ENCODE results near the gene PAM. TPM values are rescaled to one million over a fixed set of nuclear protein-coding genes. Genes with fewer than 3 reads are reported as not detected.
A peak's percentile ranks its signal among the peaks of the same experiment; 100 is the strongest.

The PAM gene
- total and polyA plus RNA-seq, 5 donors, result 3,384 to 4,784 (median 4,213) TPM

DNA sequence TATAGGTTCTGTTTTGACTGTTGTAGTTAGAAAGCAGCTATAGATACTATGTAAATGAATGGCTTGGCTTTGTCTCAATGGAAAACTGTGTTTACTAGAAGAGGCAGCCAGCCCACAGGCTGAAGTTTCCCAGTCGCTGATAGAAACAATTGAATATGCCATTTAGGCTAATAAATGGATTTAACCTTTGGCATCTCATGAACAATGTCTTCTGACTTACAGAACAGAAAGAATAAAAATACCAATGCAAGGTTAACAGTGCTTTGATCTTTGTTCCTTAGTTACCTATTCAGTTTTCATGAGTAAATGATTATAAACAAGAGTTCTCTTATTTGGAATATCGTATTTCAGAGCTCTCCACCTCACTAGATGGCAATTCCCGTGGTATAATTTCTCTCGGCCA is 120.6 kb downstream of the PAM start:
- ATAC-seq (no peak), DNase-seq (no peak)
- Histone ChIP-seq H3K4me3 (ENCODE audit: low read length) (no peak overlapping the region), H3K27ac (ENCODE audit: low read length) (no peak overlapping the region), H3K27me3 (ENCODE audit: control insufficient read depth, insufficient read depth) (no peaks in the 10 kb centered on the region), H3K9me3 (ENCODE audit: control insufficient read depth, low read length) (no peaks in the 10 kb centered on the region), H3K4me1 (ENCODE audit: control insufficient read depth, insufficient read depth, low read length) (no peaks in the 10 kb centered on the region)
- 58% methylated on average over 4 of the region's 4 CpGs for WGBS
- intact Hi-C loops (cut with DNase I), result no loop called here

- Histone ChIP-seq H3K27me3 (ENCODE audit: control insufficient read depth, insufficient read depth) (no peaks in the 10 kb centered on the region), H3K4me1 (ENCODE audit: control insufficient read depth, insufficient read depth, low read length) (no peaks in the 10 kb centered on the region), H3K27ac (ENCODE audit: low read length) (peak overlapping the region; percentile 45), H3K9me3 (ENCODE audit: control insufficient read depth, low read length) (no peaks in the 10 kb centered on the region), H3K4me3 (ENCODE audit: low read length) (no peak overlapping the region)
- ATAC-seq (peak; percentile 8 to 22), DNase-seq (no peak)
- intact Hi-C loops (cut with DNase I), result no loop called here
- WGBS, result 70% methylated on average over 4 of the region's 4 CpGs
These were observed 121.5 kb downstream of the PAM start for GRCh38 chr5:102876610-102877009.

DNA sequence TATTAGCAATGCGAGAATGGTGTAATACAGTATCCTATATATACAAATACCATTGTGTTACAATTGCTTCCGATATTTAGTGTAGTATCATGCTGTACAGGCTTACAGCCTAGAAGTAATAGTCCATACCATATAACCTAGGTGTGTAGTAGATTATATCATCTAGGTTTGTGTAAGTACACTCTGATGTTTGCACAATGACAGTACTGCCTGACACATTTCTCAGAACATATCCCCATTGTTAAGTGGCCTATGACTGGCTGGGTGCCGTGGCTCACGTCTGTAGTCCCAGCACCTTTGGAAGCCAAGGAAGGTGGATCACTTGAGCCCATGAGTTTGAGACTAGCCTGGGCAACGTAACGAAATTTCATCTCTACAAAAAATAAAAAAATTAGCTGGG is 124.6 kb downstream of the PAM start:
- no peak overlapping the region for H3K4me3 ChIP-seq (ENCODE audit: low read length)
- intact Hi-C loops (cut with DNase I), result no loop called here
- H3K27ac ChIP-seq (ENCODE audit: low read length), result no peak overlapping the region
- peak in 1 of 2 donors; percentile 27 for ATAC-seq
- H3K4me1 ChIP-seq (ENCODE audit: control insufficient read depth, insufficient read depth, low read length), result no peaks in the 10 kb centered on the region
- 80% methylated on average over 6 of the region's 6 CpGs for WGBS
- H3K9me3 ChIP-seq (ENCODE audit: control insufficient read depth, low read length), result no peaks in the 10 kb centered on the region
- H3K27me3 ChIP-seq (ENCODE audit: control insufficient read depth, insufficient read depth), result no peaks in the 10 kb centered on the region
- no peak for DNase-seq

GRCh38 chr5:102886586-102886985 is 131.5 kb downstream of the PAM start:
- Histone ChIP-seq H3K4me1 (ENCODE audit: control insufficient read depth, insufficient read depth, low read length) (peaks cover 7% of the 10 kb centered on the region), H3K27ac (ENCODE audit: low read length) (no peak overlapping the region), H3K4me3 (ENCODE audit: low read length) (no peak overlapping the region), H3K27me3 (ENCODE audit: control insufficient read depth, insufficient read depth) (no peaks in the 10 kb centered on the region), H3K9me3 (ENCODE audit: control insufficient read depth, low read length) (no peaks in the 10 kb centered on the region)
- no peak for ATAC-seq
- intact Hi-C loops (cut with DNase I), result no loop called here
- DNase-seq, result no peak

DNA sequence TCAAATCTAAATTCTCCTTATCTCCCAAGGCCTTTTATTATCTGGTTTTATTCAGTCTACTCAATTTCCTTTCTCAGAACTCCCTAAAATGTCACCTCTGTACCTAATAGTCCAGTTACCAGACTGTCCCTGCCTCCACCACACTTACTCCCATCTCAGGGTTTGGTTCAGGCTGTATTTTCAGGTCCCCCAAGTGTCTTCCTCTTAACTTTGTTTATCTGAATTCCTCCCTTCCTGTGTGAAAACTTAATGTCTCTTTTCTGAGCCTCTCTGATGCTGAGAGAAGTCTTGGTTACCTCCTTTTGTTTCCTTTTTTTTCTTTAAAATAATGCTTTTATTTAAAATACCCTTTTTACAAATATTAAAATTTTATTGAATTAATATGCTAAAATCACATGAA is 133.4 kb downstream of the PAM start:
- DNase-seq (no peak), ATAC-seq (no peak)
- Histone ChIP-seq H3K4me1 (ENCODE audit: control insufficient read depth, insufficient read depth, low read length) (peaks cover 7% of the 10 kb centered on the region), H3K9me3 (ENCODE audit: control insufficient read depth, low read length) (no peaks in the 10 kb centered on the region), H3K27me3 (ENCODE audit: control insufficient read depth, insufficient read depth) (no peaks in the 10 kb centered on the region), H3K4me3 (ENCODE audit: low read length) (no peak overlapping the region), H3K27ac (ENCODE audit: low read length) (no peak overlapping the region)
- intact Hi-C loops (cut with DNase I), result no loop called here

GRCh38 chr5:102889033-102889432 is 133.9 kb downstream of the PAM start:
- intact Hi-C loops (cut with DNase I), result no loop called here
- no peak overlapping the region for H3K27ac ChIP-seq (ENCODE audit: low read length)
- H3K9me3 ChIP-seq (ENCODE audit: control insufficient read depth, low read length), result no peaks in the 10 kb centered on the region
- no peak overlapping the region for H3K4me3 ChIP-seq (ENCODE audit: low read length)
- H3K27me3 ChIP-seq (ENCODE audit: control insufficient read depth, insufficient read depth), result no peaks in the 10 kb centered on the region
- peaks cover 7% of the 10 kb centered on the region for H3K4me1 ChIP-seq (ENCODE audit: control insufficient read depth, insufficient read depth, low read length)
- DNase-seq, result no peak
- peak; percentile 32 to 54 for ATAC-seq
- WGBS, result 55% methylated on average over 1 of the region's 1 CpG

DNA sequence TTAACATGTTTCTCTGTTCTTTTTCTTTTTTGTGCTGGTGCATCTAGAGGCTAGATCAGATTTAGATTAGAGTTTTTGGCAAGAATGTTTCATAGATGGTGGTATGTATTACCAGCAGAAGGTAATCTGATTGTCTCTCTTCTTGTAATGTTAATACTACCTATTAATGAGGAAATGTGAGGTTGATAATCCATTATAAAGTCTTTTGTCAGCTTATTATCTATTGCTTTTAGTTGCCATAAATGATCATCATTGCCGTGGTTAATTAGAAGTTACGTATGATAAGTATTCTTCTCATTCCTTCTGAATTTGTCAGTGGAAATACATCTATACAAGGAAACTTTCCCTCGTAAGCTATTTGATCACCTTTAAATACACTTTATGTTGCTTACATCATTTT is 135.0 kb downstream of the PAM start:
- Histone ChIP-seq H3K27me3 (ENCODE audit: control insufficient read depth, insufficient read depth) (no peaks in the 10 kb centered on the region), H3K4me1 (ENCODE audit: control insufficient read depth, insufficient read depth, low read length) (peaks cover 7% of the 10 kb centered on the region), H3K9me3 (ENCODE audit: control insufficient read depth, low read length) (no peaks in the 10 kb centered on the region), H3K27ac (ENCODE audit: low read length) (no peak overlapping the region), H3K4me3 (ENCODE audit: low read length) (no peak overlapping the region)
- DNase-seq (no peak), ATAC-seq (no peak)
- intact Hi-C loops (cut with DNase I), result no loop called here
- 74% methylated on average over 3 of the region's 3 CpGs for WGBS

GRCh38 chr5:102891175-102891574 is 136.1 kb downstream of the PAM start:
- DNase-seq (no peak), ATAC-seq (no peak)
- 71% methylated on average over 3 of the region's 3 CpGs for WGBS
- Histone ChIP-seq H3K27ac (ENCODE audit: low read length) (no peak overlapping the region), H3K4me1 (ENCODE audit: control insufficient read depth, insufficient read depth, low read length) (peaks cover 7% of the 10 kb centered on the region), H3K9me3 (ENCODE audit: control insufficient read depth, low read length) (no peaks in the 10 kb centered on the region), H3K27me3 (ENCODE audit: control insufficient read depth, insufficient read depth) (no peaks in the 10 kb centered on the region), H3K4me3 (ENCODE audit: low read length) (no peak overlapping the region)
- intact Hi-C loops (cut with DNase I), result no loop called here

GRCh38 chr5:102893942-102894341 is 138.8 kb downstream of the PAM start:
- ATAC-seq (peak; percentile 35 to 50), DNase-seq (no peak)
- Histone ChIP-seq H3K4me1 (ENCODE audit: control insufficient read depth, insufficient read depth, low read length) (peaks cover 3% of the 10 kb centered on the region), H3K9me3 (ENCODE audit: control insufficient read depth, low read length) (no peaks in the 10 kb centered on the region), H3K4me3 (ENCODE audit: low read length) (no peak overlapping the region), H3K27me3 (ENCODE audit: control insufficient read depth, insufficient read depth) (no peaks in the 10 kb centered on the region), H3K27ac (ENCODE audit: low read length) (no peak overlapping the region)
- intact Hi-C loops (cut with DNase I), result no loop called here
- WGBS, result 78% methylated on average over 3 of the region's 3 CpGs

- H3K4me1 ChIP-seq (ENCODE audit: control insufficient read depth, insufficient read depth, low read length), result peaks cover 2% of the 10 kb centered on the region
- H3K27me3 ChIP-seq (ENCODE audit: control insufficient read depth, insufficient read depth), result no peaks in the 10 kb centered on the region
- H3K4me3 ChIP-seq (ENCODE audit: low read length), result no peak overlapping the region
- DNase-seq, result no peak
- ATAC-seq, result no peak
- no peak overlapping the region for H3K27ac ChIP-seq (ENCODE audit: low read length)
- intact Hi-C loops (cut with DNase I), result no loop called here
- H3K9me3 ChIP-seq (ENCODE audit: control insufficient read depth, low read length), result no peaks in the 10 kb centered on the region
These were observed 140.1 kb downstream of the PAM start for GRCh38 chr5:102895234-102895633.

DNA sequence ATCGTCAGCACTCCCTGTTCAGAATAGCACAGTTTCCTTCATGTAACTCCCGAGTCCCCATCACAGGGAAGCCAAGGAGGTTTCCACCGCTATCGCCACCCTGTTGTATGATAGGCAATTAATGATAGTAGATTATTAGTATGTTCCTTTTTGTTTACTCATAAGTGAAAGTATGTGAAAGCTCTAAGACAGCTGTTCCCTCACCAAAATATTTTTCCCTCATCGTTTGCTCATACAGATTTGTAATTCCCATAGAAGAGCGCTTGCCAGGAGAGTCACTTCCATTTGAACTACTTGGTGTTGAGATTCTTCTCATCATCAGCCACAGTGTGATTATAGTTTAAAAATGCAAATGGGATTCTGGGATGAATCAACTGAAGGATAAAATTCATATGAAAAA is 140.9 kb downstream of the PAM start:
- whole genome bisulfite sequencing, result 73% methylated on average over 6 of the region's 6 CpGs
- no peaks in the 10 kb centered on the region for H3K9me3 ChIP-seq (ENCODE audit: control insufficient read depth, low read length)
- H3K4me1 ChIP-seq (ENCODE audit: control insufficient read depth, insufficient read depth, low read length), result peaks cover 2% of the 10 kb centered on the region
- H3K4me3 ChIP-seq (ENCODE audit: low read length), result no peak overlapping the region
- no peak overlapping the region for H3K27ac ChIP-seq (ENCODE audit: low read length)
- H3K27me3 ChIP-seq (ENCODE audit: control insufficient read depth, insufficient read depth), result no peaks in the 10 kb centered on the region
- intact Hi-C loops (cut with DNase I), result no loop called here
- no peak for DNase-seq
- no peak for ATAC-seq

DNA sequence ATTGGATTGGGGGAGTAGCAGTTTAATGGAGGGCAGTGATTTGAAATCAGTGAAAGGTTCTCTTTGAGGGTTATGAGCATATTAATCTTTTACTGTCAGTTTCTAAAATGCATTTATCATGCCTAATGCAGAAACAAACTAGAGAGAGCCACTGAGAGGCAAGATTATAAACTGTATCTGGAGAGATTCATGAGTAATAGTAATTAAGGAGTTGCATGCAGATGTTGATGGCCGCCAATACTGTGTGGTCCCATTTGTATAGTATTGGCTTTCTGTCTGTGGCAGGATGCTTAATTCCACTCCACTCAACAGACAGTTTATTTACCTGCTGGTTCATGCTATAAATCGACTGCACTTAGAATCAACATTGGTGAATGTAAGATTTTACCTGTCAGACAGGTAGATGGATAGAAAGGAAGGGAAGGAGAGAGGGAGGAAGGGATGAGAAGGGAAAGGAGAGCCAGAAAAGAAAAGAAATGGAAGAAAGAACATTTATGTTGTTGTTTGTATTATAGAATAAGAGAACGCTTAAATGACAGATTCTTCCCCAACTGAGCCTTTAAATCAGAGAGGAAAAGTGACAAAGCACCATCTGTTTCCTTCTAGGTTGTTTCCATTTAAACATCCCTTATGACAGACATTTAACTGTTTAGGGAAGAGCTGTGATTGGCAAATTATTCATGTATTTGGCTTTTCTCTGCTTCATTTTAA is 146.5 kb downstream of the PAM start:
- Histone ChIP-seq H3K4me1 (ENCODE audit: control insufficient read depth, insufficient read depth, low read length) (peaks cover 2% of the 10 kb centered on the region), H3K27ac (ENCODE audit: low read length) (no peak overlapping the region), H3K9me3 (ENCODE audit: control insufficient read depth, low read length) (no peaks in the 10 kb centered on the region), H3K4me3 (ENCODE audit: low read length) (no peak overlapping the region), H3K27me3 (ENCODE audit: control insufficient read depth, insufficient read depth) (no peaks in the 10 kb centered on the region)
- intact Hi-C loops (cut with DNase I), result no loop called here
- no peak for DNase-seq
- WGBS, result 69% methylated on average over 3 of the region's 3 CpGs
- no peak for ATAC-seq

Data from right cardiac atrium (tissue), 5 donors.